ENCODE results near the gene MLXIP. TPM values are rescaled to one million over a fixed set of nuclear protein-coding genes. Genes with fewer than 3 reads are reported as not detected.

Gene MLXIP
- total RNA-seq, 1 donor from 2014 or later: 22.6 TPM

GRCh38 chr12:122185494-122186082, 107.0 kb downstream of the MLXIP start:
- DNase-seq (no peak), ATAC-seq (ENCODE audit: poor library complexity) (no peak)
- intact Hi-C loops (cut with DNase I): no loop called here

DNA sequence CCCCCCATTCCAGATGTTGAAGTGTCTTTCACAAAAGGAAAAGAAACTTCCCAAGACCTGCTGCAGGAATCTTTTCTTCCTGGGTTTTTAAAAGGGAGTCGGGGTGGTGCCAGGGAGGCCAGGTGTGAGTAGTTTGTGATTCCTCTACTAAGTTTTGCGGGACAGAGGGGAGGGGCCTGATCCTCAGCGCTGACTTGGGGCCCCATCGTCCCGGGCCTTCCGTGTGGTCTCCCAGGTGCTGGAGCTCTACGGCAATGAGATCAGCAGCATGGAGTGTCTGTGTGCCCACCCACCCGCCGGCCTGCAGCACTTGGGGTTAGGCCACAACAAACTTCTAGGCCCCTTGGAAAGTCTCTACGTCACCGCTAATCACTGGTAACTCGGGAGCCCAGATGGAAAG, 108.9 kb downstream of the MLXIP start:
- DNase-seq: no peak
- ATAC-seq (ENCODE audit: poor library complexity): no peak
- intact Hi-C loops (cut with DNase I): no loop called here

GRCh38 chr12:122189626-122190475, 111.3 kb downstream of the MLXIP start:
- intact Hi-C loops (cut with DNase I): no loop called here
- DNase-seq (no peak), ATAC-seq (ENCODE audit: poor library complexity) (no peak)

GRCh38 chr12:122190842-122191668, 112.5 kb downstream of the MLXIP start:
- peak; percentile 84 for ATAC-seq (ENCODE audit: poor library complexity)
- intact Hi-C loops (cut with DNase I): no loop called here
- DNase-seq: peak; percentile 66

- DNase-seq (no peak), ATAC-seq (ENCODE audit: poor library complexity) (no peak)
- intact Hi-C loops (cut with DNase I): no loop called here
Measured at GRCh38 chr12:122192441-122192840, 113.9 kb downstream of the MLXIP start.

DNA sequence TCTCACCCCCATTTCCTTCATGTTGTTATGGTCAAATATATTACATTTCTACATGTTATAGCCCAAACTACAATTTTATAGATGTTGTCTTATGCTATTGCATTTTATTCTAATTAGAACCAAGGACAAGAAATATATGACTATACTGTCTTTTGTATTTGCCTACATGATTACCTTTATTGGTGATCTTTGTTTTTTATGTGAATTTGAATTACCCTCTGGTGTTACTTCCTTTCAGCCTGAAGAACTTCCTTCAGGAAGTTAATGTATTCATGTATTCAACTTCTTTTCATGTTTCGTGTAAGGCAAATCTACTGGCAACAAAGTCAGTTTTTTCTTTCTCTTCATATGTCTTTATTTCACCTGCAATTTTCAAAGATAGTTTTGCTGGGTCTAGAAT, 116.2 kb downstream of the MLXIP start:
- intact Hi-C loops (cut with DNase I): no loop called here

GRCh38 chr12:122195405-122195804, 116.8 kb downstream of the MLXIP start:
- DNase-seq: no peak
- intact Hi-C loops (cut with DNase I): no loop called here
- no peak for ATAC-seq (ENCODE audit: poor library complexity)

More for the DNA sequence above, 116.2 kb downstream of the MLXIP start:
- ATAC-seq (ENCODE audit: poor library complexity) (no peak), DNase-seq (no peak)

Other genes starting within 250 kb of the MLXIP start
- gene HPD, start 219.9 kb upstream of the MLXIP start, total RNA-seq: 2.7 TPM
- 34.9 TPM for gene PSMD9, start 190.0 kb upstream of the MLXIP start, total RNA-seq
- 0.65 TPM for gene CFAP251, start 160.2 kb upstream of the MLXIP start, total RNA-seq
- gene BCL7A, start 56.9 kb upstream of the MLXIP start, total RNA-seq: 15.1 TPM
- not detected for gene IL31, start 95.5 kb downstream of the MLXIP start, total RNA-seq
- gene LRRC43, start 104.4 kb downstream of the MLXIP start, total RNA-seq: 0.81 TPM
- not detected for gene B3GNT4, start 125.0 kb downstream of the MLXIP start, total RNA-seq
- gene DIABLO, start 147.3 kb downstream of the MLXIP start, total RNA-seq: 27.8 TPM
- 10.2 TPM for gene VPS33A, start 187.7 kb downstream of the MLXIP start, total RNA-seq

Measured in Right ventricle myocardium superior (tissue), 1 donor.